Bronchial epithelial cell (primary cell): Measurements from ENCODE around the gene TEX10. TPM values are rescaled to one million over a fixed set of nuclear protein-coding genes. Genes with fewer than 3 reads are reported as not detected.
A peak's percentile ranks its signal among the peaks of the same experiment; 100 is the strongest.

Experiments used
- DNase-seq: peaks from one replicate; pipeline ENCODE4 v3.0.0-alpha.2; 2010; ENCODE audit warnings: low read depth
- FAIRE-seq: peaks from 2 replicates; lab custom pipeline; 2011; peaks lifted over from hg19 to GRCh38; lab: Jason Lieb, UNC
- H3K27me3 ChIP-seq: 2 replicates; pipeline ENCODE4 v1.5.1; 2011; ENCODE audit warnings: low read length; ENCODE audit not compliant: control insufficient read depth, insufficient read depth
- H3K36me3 ChIP-seq: 2 replicates; pipeline ENCODE4 v1.5.1; 2011; ENCODE audit warnings: low read length; ENCODE audit not compliant: control insufficient read depth, insufficient read depth
- H3K4me3 ChIP-seq: 2 replicates; pipeline ENCODE4 v1.5.1; 2011; ENCODE audit warnings: mild to moderate bottlenecking, low read depth, low read length, control low read depth
- total RNA-seq: library from RNA; depleted of rRNA; stranded (reverse); fragments of >200 nt; gene quantifications from 2 replicates; pipeline ENCODE4 v1.2.1, GENCODE V29; 2014
- TF ChIP-seq, protein P1 (sequence below): IDR thresholded peaks from 2 replicates; pipeline ENCODE4 v1.5.1; 2011; ENCODE audit warnings: mild to moderate bottlenecking, moderate library complexity, low read length, control low read depth, inconsistent platforms; ENCODE audit not compliant: insufficient read depth, severe bottlenecking

The TEX10 gene
- total RNA-seq, 1 donor from 2014 or later = 30.0 TPM

DNA sequence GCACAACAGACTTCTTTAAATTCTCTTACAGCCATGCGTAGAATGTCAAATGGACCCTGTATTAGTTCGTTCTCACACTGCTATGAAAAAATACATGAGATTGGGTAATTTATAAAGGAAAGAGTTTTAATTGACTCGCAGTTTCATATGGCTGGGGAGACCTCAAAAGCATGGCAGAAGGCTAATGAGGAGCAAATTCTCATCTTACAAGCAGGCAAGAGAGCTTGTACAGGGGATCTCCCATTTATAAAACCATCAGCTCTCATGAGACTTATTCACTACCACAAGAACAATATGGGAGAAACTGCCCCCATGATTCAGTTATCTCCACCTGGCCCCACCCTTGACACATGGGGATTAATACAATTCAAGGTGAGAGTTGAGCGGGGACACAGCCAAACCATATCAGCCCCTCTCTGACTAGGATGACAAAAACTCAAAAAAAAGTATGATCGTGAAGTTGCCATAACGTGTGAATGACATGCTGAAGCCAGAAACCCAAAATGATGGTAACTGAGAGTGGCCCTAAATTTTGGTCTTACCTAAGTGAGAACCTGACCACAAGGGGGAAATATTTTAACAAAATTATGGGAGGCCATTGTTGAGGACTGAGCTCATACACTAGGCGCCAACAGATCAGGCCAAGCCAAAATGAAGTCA lies 17.5 kb upstream of the TEX10 start:
- no peak overlapping the region for H3K4me3 ChIP-seq
- no peaks in the 10 kb centered on the region for H3K36me3 ChIP-seq
- no peaks in the 10 kb centered on the region for H3K27me3 ChIP-seq
- no peak for FAIRE-seq
- peak; percentile 17 for DNase-seq
- TF ChIP-seq, protein P1, sequence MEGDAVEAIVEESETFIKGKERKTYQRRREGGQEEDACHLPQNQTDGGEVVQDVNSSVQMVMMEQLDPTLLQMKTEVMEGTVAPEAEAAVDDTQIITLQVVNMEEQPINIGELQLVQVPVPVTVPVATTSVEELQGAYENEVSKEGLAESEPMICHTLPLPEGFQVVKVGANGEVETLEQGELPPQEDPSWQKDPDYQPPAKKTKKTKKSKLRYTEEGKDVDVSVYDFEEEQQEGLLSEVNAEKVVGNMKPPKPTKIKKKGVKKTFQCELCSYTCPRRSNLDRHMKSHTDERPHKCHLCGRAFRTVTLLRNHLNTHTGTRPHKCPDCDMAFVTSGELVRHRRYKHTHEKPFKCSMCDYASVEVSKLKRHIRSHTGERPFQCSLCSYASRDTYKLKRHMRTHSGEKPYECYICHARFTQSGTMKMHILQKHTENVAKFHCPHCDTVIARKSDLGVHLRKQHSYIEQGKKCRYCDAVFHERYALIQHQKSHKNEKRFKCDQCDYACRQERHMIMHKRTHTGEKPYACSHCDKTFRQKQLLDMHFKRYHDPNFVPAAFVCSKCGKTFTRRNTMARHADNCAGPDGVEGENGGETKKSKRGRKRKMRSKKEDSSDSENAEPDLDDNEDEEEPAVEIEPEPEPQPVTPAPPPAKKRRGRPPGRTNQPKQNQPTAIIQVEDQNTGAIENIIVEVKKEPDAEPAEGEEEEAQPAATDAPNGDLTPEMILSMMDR = no peak

GRCh38 chr9:100368672-100369071 lies 15.9 kb upstream of the TEX10 start:
- H3K27me3 ChIP-seq = no peaks in the 10 kb centered on the region
- DNase-seq (no peak), FAIRE-seq (no peak)
- H3K36me3 ChIP-seq = no peaks in the 10 kb centered on the region
- TF ChIP-seq, protein P1 = no peak
- H3K4me3 ChIP-seq = no peak overlapping the region

DNA sequence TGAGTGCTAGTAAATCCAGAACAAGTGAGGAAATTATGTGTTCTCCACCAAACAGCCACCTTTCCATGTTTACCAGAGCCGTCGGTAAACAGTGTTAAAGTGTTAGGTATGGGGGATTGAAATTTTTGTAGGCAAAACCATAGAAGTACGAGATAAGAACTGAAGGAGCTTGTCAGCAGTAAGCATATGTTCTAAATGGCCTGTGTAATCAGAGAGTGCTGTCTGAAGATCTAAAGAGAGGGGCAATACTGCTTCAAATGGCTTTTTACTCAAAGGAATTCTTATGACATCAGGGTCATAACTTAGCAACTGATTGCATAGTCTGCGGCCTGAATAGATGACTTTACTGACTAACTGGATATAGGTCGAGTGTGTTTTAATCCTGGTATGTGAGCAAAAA lies 13.4 kb upstream of the TEX10 start:
- no peak for FAIRE-seq
- TF ChIP-seq, protein P1 = no peak

DNA sequence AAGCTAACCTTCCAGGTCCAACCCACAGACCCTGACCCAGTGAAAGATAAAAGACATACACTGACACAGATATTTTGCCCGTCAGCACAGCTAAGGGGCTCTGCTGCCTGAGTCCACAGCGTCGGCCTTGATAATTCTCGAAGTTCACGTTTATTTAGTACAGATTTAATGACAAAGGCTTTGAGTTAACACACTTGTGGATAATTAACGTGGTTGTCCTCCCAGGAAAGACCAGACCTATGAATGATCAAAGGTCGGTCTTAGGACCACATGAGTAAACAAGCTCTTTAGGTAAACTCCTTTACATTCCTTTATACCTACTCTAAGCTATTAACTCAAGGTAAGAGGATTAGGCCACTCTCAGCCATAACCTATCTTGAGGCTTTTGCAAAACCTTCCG lies 11.3 kb upstream of the TEX10 start:
- H3K27me3 ChIP-seq = no peaks in the 10 kb centered on the region
- TF ChIP-seq, protein P1 = no peak
- DNase-seq = no peak
- H3K4me3 ChIP-seq = no peak overlapping the region
- no peaks in the 10 kb centered on the region for H3K36me3 ChIP-seq
- no peak for FAIRE-seq

More for the DNA sequence above, 13.4 kb upstream of the TEX10 start:
- Histone ChIP-seq H3K27me3 (no peaks in the 10 kb centered on the region), H3K4me3 (no peak overlapping the region), H3K36me3 (no peaks in the 10 kb centered on the region)
- DNase-seq = no peak

GRCh38 chr9:100359057-100359456 lies 6.3 kb upstream of the TEX10 start:
- DNase-seq = no peak
- FAIRE-seq = no peak
- TF ChIP-seq, protein P1 = no peak

GRCh38 chr9:100357501-100357900 lies 4.8 kb upstream of the TEX10 start:
- Histone ChIP-seq H3K27me3 (no peaks in the 10 kb centered on the region), H3K4me3 (no peak overlapping the region), H3K36me3 (no peaks in the 10 kb centered on the region)
- TF ChIP-seq, protein P1 = no peak
- DNase-seq (no peak), FAIRE-seq (no peak)

More at GRCh38 chr9:100359057-100359456, 6.3 kb upstream of the TEX10 start:
- H3K4me3 ChIP-seq = no peak overlapping the region
- no peaks in the 10 kb centered on the region for H3K36me3 ChIP-seq
- H3K27me3 ChIP-seq = no peaks in the 10 kb centered on the region
